GM21576 (cell line): ENCODE measurements around the gene RBM26.

Experiments used
- ATAC-seq: cut with Tn5 transposase; IDR thresholded peaks from one replicate; pipeline ENCODE4 v1.9.1; 2021; ENCODE audit warnings: mild to moderate bottlenecking, moderate library complexity; ENCODE audit not compliant: unreplicated experiment

The RBM26 gene

DNA sequence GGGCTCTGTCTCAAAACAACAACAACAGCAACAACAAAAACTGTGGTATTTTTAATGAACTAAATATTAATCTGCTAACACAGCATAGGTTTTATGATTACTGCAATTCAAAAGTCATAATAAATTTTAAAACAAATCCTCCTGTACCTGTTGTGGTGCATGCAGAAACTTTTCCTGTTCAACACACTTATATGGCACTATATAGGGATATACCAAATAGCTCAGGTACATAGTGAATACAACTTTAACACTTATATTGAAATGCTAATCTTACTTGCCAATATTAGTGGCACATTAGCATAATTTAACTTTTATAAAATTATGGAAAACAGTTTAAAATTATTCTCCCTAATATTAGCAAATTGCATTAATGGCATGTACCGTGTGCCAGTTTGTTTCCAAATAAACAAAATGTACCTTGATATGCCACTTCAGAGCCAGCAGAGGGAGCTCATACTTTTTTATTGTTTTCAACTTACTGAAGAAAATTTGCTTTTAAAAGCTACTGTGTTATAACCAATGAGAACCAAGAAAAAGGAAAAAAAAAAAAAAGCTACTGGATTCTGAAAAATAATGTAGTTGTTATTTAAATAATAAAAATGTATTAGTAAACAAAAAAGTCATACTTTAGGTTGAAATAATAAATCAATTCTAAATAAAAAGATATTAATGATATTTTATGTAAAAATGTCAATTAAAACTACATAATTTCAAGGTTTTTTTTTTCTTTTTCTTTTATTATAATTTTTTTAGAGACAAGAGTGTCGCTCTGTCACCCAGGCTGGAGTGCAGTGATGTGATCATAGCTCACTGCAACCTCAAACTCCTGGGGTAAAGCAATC lies 18.0 kb upstream of the RBM26 start:
- ATAC-seq, result peak; percentile 70

DNA sequence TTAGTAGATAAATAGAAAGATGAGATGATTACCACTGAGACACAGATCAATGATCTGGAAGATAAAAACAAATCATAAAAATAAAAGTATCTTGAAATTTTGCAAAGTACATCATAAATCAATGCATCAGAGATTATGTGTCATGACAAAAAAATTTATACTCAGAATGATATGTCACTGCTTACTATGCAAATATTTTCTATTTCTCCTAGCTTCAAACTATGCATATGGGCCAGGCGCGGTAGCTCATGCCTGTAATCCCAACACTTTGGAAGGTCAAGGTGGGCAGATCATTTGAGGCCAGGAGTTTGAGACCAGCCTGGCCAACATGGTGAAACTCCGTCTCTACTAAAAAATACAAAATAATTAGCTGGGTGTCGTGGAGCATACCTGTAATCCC lies 17.3 kb upstream of the RBM26 start:
- no peak for ATAC-seq

DNA sequence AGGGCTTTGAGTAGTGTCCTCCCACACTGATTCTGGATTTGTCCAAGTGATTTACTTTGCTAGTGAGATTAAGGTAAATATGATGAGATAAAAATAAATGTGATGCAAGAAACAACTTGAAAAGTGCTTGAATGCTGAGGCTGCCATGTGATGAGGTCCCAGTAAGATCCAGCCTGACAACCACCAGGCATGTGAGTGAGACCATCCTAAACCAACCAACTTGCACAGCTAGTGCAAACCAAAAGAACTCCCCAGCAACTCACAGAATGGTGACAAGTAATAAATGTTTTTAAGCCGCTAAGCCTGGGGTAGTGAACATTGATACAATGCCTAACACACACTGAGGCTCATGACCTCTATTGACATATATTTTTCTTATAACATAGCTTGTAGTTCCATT lies 13.3 kb upstream of the RBM26 start:
- ATAC-seq, result no peak

DNA sequence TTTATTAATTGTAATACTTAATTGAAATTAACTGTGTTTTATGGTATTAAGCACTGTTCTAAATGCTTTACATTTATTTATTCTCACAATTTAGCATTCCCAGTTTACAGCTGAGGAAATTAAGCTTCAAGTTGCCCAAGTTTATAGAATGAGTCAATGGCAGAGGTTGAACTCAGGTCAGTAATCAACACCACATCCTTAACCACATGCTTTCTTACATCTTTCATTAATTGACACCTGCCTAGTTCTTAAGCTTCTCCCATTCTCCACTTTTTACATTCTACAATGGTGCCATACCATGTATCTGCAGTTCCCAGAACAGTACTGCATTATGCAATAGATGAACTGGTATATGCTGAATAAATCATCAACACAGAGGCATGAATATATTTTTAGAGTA lies 11.7 kb upstream of the RBM26 start:
- no peak for ATAC-seq

DNA sequence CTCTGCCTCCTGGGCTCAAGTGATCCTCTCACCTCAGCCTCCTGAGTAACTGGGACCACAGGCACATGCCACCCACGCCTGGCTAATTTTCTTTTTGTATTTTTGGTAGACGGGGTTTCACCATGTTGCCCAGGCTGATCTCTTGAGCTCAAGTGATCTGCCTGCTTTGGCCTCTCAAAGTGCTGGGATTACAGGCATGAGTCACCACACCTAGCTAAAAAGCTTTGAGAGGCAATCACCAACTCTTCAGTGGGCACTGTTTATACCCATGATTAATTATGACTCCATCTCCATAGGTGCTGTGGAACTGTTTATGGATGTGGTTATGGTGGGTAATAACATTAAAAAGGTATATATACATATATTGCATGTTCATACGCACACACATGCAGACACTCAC lies 7.5 kb upstream of the RBM26 start:
- no peak for ATAC-seq

DNA sequence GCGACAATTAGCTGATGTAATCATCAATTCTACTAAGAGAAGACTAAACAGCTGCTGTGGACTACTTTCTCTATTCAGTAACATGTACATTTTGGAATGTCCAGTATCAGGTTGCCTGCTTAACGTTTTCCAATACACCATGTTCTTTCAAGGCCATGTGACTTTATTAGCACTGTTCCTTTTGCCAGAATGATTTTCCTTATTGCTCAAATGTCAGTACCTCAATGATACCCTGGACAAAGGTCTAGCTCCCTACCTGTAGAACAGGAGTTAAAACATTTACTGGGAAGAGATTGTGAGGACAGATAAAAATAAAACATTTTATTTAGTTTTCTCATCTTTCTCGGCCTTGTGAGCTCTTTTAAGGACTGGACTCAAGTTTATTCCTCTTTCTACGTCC lies 3.8 kb upstream of the RBM26 start:
- ATAC-seq, result no peak

DNA sequence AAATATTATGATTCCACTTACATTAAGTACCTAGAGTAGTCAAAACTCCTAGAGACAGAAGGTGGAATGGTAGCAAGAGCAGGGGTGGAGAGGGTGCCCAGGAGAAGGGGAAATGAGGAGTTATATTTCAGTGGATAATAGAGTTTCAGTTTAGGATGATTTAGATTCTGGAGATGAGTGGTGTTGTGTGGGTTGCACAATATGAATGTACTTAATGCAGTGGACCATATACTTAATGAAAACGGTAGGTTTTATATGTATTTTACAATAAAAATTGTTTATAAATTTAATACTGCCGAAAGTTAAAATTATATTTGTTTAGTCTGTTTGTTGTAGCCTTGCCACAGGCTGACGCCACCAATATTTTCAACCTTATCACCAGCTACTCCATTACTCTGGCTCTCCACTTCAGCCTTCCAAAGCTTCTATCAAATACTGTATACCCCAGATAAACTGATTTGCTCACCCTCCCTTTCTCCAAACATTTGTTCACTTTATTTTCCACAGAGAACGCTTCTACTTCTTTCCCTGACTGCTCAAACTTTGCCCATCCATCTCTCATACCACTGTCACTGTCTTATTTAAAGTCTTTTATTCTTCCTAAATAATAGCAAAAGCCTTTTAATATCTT lies 1.4 kb upstream of the RBM26 start:
- no peak for ATAC-seq

DNA sequence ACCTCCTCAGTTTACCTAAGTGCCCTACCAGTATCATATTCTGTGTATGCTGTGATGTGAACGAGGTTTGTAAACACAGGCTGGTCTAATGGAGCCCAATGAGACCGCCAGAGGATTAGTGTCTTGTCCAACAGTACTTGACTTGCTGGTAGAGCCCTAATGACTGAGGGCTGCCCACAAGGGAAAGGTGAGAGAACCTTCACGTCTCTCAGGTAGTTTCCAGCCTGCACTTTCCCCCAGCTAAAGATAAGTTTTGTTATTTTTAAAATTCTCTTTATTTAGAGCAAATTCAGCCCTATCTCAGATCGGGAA lies 498 bp upstream of the RBM26 start:
- peak; percentile 27 for ATAC-seq

DNA sequence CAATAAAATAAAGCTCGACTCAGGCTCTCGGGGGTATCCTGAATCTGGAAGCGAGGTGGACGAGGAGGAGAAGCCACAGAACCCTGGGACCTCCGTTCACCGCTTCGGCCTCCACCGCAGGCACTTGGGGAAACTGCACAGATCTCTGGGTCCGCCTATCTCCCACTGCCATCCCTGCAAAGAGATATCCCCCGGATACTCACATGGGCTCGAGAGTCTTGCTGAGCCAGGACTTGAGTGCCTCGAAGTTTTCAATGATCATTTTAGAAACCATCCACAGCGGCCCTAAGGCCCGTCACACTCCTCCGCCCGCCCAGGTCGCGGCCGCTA lies 589 bp downstream of the RBM26 start:
- ATAC-seq, result peak; percentile 36

DNA sequence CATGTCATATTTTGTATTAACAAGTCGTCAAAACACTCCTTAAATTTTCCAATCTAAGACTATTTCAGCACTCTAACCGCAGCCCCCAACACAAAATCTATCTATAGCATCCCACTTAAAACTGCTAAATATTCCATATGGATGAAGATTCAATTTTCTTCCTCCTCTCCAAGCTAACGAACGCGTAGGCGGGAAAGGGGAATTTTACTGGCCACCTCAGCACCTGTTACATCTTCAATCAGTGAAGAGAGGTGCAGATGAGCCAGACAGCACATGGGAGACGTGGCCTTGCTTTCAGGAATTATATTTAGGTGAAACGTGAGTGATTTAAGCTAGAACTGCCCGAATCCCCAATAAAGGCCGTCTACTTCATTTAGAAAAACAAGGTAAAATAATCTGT lies 1.1 kb downstream of the RBM26 start:
- ATAC-seq, result no peak

DNA sequence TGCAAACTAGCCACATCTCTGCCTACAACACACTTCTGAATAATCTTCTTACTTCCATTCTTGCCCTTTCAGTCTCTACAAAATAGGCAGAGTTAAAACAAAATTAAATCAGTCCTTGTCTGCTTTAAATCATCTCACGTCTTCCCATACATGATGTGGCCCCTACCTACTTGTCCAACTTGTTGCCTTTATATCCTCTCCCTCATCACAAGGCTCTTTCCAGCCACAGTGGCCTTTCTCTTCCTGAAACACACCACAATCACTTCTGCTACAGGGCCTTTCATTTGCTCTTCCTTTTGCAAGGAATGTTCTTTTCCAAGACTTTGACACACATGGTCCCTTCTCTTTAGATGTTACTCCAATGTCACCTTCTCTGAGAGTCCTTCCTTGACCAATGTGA lies 1.7 kb downstream of the RBM26 start:
- ATAC-seq, result no peak

DNA sequence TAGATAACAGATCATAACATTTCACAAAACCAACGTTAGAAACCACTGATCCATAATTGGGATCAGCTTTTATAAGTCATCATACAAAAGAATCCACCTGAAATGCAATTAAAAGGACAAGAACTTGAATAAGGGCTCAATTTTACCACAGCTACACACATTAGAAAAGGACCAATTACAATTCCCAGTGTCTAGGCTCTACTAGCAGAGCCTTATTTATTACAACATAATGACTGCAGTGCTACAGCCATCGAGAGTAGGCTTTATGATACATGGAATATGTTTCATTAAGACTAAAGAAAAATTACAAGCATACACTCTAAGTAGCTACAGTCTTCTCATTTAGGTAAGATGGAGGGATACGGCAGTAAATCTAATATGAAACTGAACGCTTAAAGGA lies 2.9 kb downstream of the RBM26 start:
- no peak for ATAC-seq

DNA sequence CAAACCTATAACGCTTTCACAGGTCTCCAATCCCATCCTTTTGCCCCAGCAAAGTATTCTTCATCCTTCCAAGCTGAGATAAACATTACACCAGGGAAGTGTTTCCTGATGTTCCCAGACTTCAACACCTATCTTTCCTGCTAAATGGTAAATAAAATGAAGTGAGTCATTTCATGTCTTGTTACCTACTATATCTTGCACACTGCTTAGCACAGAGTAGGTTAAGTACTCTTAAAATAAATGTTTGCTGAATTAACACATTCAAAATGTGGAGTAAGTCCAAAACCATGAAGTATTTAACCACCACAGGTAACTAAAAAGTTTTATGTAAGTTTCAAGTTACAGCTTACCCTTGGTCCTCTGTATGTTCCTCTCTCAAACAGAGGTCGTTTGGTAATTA lies 3.4 kb downstream of the RBM26 start:
- no peak for ATAC-seq

DNA sequence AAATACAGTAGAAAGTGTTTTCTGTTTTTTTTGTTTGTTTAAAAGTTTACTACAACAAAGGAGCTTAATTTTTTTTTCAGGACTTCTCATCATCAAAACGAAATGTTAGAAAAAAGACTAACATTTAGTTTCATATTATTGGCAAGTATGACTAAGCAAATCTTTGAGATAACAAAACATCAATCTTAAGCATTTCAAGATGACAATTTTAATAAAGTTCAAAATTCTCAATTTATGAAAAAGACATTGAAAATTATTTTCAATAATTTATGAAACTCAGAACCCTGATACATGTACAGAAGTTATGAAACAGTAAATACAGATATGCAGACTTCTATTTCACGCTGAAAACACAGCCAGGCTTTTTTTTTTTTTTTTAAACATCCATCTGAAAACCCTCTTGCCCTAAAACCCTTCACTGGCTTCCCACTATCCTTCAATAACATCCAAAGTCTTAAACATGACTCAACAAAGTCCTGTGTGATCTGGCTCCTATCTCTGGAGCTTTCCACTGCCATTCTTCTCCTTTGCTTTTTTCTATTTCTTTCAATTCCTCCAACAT lies 3.9 kb downstream of the RBM26 start:
- no peak for ATAC-seq

DNA sequence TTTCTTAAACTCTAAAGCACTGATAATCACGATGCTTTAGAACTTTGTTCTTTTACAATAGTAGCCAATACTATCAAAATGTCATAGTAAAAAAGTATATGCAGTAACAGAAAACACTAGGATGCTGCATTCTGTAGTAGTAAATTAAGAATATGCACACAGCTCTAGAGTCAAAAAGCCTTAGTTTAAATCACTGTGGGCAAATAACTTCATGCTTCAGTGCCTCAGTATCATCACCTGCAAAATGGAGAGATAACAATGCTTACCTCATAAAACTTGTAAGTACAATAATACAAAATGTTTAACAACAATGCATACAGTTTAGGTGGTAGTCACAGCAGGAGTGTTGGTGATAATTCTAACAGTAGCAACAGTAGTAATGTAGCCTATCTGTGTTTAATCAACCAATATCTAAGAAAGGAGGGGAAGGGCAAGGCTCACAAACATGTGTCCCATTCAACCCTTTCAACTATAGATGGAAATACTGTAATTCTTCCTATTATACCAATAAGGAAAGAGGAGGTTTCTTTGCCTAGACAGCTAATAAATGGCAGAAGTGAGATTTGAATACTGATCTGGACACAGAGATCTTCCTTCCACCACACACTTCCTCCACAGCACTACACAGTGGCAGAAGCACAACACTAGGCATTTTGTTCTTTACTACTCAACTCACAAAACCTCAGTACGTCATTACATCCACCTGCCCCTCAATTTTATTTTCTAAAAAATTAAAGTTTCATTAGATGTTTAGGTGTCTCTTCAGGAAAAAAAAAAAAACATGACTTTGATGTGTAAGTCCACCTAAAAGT lies 4.6 kb downstream of the RBM26 start:
- peak; percentile 44 for ATAC-seq

DNA sequence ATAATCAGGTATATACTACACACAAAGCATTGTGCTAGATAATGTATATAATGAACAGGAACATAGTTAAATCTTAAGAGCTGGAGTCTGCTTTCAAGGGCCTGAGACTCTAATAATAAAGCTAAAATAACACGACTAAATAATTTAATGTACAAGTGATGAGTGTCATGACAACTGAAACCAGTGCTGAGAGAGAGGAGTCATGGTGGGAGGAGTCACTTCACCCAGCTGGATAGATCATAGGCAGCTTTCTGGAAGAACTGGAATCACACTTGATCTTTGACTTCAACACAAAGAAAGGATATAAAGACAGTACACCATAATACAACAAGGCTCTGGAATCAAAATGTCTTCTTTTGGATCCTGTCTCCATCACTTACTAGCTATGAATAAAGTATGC lies 7.1 kb downstream of the RBM26 start:
- no peak for ATAC-seq

DNA sequence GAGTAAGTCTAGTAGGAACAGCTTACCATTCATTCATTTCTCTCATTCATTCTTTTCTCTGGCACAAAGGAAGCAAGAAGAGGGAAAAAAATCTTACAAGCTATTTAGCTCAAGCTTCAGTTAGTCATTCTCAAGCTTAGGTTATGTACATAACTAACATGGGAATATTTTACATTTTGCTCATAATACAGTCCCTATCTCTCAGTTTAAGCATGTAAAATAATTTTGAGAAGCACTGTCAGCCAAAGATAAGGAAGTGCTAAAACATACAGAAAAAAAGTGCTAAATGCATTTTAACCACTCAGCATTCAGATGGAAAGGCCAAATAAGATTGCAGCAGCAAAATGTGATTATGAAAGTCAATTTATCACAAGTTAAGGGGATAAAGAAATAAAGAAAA lies 7.9 kb downstream of the RBM26 start:
- ATAC-seq, result no peak

DNA sequence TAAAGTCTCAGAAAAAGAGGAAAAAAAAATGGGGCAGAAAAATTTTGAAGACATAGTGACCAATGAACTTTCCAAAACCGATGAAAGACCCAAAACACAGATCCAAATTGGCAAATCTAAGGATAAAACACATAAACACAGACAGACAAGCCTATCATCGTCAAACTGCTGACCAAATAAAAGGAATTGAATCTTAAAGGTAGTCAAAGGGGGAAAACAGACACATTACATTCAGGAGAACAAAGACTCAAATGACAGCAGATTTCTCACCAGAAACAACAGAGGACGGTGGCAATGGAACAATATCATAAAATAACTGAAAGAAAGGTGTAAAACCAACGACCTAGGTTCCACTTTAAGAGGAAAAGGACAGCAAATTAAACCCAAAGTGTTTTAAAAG lies 10.2 kb downstream of the RBM26 start:
- ATAC-seq, result no peak

DNA sequence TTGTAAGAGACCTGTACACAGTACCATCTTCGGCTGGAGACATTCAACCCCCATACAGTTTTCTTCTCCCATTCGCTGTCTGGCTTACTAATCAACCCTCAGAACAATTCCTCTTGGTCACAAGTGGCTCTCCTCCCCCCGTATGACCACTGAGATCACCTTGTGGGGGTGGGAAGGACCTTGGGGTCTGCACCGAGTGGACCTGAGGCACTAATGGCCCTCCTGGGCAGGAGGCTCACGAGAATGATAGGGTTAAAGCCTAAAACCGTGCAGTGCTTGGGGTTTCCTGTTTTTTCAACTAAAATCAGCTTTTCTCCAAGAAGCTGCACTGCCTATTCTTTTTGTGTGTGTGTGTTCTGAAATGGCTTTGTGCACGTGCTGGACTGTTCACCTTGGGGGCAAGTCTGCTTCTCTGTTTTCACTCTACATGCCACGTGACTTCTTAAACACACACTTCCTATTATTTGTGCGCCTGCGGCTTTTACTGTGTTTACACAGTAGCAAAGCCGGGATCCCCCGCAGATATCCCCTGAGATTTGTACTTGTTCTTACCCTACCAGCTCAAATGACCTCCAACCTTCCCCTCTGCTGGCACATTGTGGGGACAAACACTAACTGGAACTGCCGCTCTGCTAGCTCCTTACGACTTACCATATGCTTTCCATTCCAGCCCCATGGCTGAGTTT lies 12.3 kb downstream of the RBM26 start:
- peak; percentile 88 for ATAC-seq

DNA sequence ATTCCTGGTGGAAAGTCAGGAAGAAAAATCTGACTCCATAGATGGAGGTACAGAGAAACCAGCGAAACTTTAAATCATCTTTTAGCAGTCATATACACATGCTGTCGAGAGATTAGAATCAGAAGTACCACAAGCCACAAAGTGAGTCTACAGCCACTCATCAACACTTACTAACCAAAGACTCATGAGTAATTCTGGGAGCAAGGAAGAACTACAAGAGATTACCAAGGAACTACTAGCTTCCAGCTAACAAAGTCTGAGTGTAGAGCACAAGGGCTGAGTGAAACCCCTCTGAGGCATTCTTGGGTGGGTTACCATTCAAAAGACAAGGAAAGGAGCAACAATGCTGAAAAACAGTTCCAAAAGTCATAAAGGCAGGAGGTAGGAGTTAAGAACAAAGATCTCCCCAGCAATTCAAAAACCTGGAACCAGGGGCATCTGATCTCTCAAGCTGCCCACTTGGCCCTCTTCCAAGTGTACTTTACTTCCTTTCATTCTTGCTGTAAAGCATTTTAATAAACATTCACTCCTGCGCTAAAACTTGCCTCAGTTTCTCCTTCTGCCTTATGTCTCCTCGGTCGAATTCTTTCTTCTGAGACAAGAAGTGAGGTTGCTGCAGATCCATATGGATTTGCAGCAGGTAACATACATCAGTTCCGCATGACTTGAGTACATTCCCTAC lies 13.0 kb downstream of the RBM26 start:
- peak; percentile 37 for ATAC-seq

DNA sequence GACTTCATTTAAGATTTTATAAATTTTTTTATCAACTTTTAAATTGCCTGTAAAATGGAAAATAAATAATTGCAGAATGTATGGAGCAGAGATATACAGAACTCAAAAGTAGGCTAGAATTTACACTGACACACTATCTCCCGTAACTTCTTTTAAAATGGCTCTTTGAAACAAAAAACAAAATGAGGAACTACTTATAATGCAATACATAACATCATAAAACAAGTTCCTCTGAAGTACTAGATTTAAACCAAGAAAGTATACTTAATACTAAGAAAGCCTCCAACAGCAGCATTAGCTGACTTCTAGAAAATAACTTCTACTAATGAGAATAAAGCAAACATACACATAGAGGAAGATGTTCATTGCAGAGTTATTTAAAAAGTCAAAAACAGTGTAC lies 17.0 kb downstream of the RBM26 start:
- ATAC-seq, result no peak
